ENCODE data around the gene SLC16A3.

The SLC16A3 gene

GRCh38 chr17:82280537-82280936 lies 51.7 kb downstream of the SLC16A3 start:
- Histone ChIP-seq H3K27ac (no peak overlapping the region), H3K9ac (no peak overlapping the region), H3K36me3 (ENCODE audit: insufficient read depth) (no peaks in the 10 kb centered on the region), H3K27me3 (ENCODE audit: insufficient read depth, low read depth) (no peaks in the 10 kb centered on the region), H4K20me1 (ENCODE audit: insufficient read depth) (no peaks in the 10 kb centered on the region), H3K4me3 (IDR thresholded peaks at IDR 0.05; ENCODE audit: insufficient read depth, low read depth, low read length) (no peak overlapping the region), H3K79me2 (ENCODE audit: insufficient read depth, low read depth) (no peaks in the 10 kb centered on the region), H3K4me1 (ENCODE audit: low read depth, poor library complexity, severe bottlenecking) (peaks cover 37% of the 10 kb centered on the region), H2AFZ (ENCODE audit: low read depth) (no peak overlapping the region), H3K4me2 (no peak overlapping the region)
- TF ChIP-seq, protein P1, sequence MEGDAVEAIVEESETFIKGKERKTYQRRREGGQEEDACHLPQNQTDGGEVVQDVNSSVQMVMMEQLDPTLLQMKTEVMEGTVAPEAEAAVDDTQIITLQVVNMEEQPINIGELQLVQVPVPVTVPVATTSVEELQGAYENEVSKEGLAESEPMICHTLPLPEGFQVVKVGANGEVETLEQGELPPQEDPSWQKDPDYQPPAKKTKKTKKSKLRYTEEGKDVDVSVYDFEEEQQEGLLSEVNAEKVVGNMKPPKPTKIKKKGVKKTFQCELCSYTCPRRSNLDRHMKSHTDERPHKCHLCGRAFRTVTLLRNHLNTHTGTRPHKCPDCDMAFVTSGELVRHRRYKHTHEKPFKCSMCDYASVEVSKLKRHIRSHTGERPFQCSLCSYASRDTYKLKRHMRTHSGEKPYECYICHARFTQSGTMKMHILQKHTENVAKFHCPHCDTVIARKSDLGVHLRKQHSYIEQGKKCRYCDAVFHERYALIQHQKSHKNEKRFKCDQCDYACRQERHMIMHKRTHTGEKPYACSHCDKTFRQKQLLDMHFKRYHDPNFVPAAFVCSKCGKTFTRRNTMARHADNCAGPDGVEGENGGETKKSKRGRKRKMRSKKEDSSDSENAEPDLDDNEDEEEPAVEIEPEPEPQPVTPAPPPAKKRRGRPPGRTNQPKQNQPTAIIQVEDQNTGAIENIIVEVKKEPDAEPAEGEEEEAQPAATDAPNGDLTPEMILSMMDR (conservative IDR thresholded peaks at IDR 0.05; ENCODE audit: low read depth, low read length), result no peak

DNA sequence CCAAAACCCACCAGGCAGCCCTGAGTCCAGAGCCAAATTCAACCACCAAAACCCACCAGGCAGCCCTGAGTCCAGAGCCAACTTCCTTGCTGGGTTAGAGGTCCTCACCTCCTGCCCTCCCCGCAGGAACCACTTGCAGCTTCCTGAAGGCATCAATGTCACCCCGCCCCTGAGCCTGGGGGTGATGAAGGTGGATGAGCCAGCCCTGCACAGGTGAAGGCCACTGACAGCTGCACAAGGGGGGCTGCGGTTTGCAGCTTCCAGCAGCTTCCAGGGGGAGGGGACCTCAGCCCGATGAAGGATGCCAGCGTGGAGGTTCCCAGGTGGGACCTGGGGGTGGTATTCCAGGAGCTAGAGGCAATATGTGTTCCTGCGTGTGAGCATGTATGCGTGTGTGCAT lies 52.2 kb downstream of the SLC16A3 start:
- no peak overlapping the region for H2AFZ ChIP-seq (ENCODE audit: low read depth)
- peaks cover 31% of the 10 kb centered on the region for H3K4me1 ChIP-seq (ENCODE audit: low read depth, poor library complexity, severe bottlenecking)
- H3K27me3 ChIP-seq (ENCODE audit: insufficient read depth, low read depth), result no peaks in the 10 kb centered on the region
- H4K20me1 ChIP-seq (ENCODE audit: insufficient read depth), result no peaks in the 10 kb centered on the region
- H3K9ac ChIP-seq, result no peak overlapping the region
- no peak overlapping the region for H3K4me3 ChIP-seq (IDR thresholded peaks at IDR 0.05; ENCODE audit: insufficient read depth, low read depth, low read length)
- no peaks in the 10 kb centered on the region for H3K36me3 ChIP-seq (ENCODE audit: insufficient read depth)
- no peak overlapping the region for H3K27ac ChIP-seq
- H3K4me2 ChIP-seq, result no peak overlapping the region
- TF ChIP-seq, protein P1 (conservative IDR thresholded peaks at IDR 0.05; ENCODE audit: low read depth, low read length), result no peak
- no peaks in the 10 kb centered on the region for H3K79me2 ChIP-seq (ENCODE audit: insufficient read depth, low read depth)

DNA sequence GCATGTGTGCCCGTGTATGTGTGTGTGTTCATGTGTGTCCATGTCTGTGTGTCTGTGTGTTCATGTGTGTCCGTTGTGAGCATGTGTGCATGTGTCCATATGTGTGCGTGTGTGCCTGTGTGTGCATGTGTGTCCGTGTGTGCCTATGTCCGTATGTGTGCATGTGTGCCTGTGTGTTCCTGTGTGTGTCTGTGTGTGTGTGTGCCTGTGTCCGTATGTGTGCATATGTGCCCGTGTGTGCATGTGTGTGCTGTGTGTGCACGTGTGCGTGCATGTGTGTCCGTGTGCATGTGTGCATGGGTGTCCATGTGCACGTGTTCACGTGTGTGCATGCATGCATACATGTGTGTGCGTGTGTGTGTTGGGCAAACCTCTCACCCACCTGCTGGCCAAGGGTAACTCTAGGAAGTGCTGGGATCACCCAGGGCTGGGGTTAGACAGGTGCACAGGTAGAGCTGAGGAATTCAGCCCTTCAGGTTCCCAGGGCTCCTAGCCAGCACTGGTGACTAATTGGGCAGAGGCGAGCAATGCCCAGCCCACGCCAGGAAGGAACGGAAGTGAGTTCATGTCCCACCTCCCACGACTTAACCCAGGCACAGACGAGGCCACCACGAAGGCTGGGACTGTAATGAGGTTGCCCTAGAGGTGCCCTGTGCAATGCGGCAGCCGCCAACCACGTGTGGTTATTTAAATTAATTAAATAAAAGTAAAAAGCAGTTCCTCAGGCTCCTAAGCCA lies 52.8 kb downstream of the SLC16A3 start:
- H4K20me1 ChIP-seq (ENCODE audit: insufficient read depth), result no peaks in the 10 kb centered on the region
- no peaks in the 10 kb centered on the region for H3K79me2 ChIP-seq (ENCODE audit: insufficient read depth, low read depth)
- H3K4me2 ChIP-seq, result no peak overlapping the region
- H2AFZ ChIP-seq (ENCODE audit: low read depth), result no peak overlapping the region
- H3K27ac ChIP-seq, result no peak overlapping the region
- H3K36me3 ChIP-seq (ENCODE audit: insufficient read depth), result no peaks in the 10 kb centered on the region
- H3K4me3 ChIP-seq (IDR thresholded peaks at IDR 0.05; ENCODE audit: insufficient read depth, low read depth, low read length), result no peak overlapping the region
- TF ChIP-seq, protein P1 (conservative IDR thresholded peaks at IDR 0.05; ENCODE audit: low read depth, low read length), result no peak
- H3K27me3 ChIP-seq (ENCODE audit: insufficient read depth, low read depth), result no peaks in the 10 kb centered on the region
- peaks cover 25% of the 10 kb centered on the region for H3K4me1 ChIP-seq (ENCODE audit: low read depth, poor library complexity, severe bottlenecking)
- H3K9ac ChIP-seq, result no peak overlapping the region

GRCh38 chr17:82282239-82283207 lies 53.7 kb downstream of the SLC16A3 start:
- Histone ChIP-seq H3K9ac (no peak overlapping the region), H3K4me3 (IDR thresholded peaks at IDR 0.05; ENCODE audit: insufficient read depth, low read depth, low read length) (no peak overlapping the region)

More at GRCh38 chr17:82282239-82283207, 53.7 kb downstream of the SLC16A3 start:
- H2AFZ ChIP-seq (ENCODE audit: low read depth), result no peak overlapping the region
- TF ChIP-seq, protein P1 (conservative IDR thresholded peaks at IDR 0.05; ENCODE audit: low read depth, low read length), result no peak
- no peaks in the 10 kb centered on the region for H3K79me2 ChIP-seq (ENCODE audit: insufficient read depth, low read depth)
- H3K36me3 ChIP-seq (ENCODE audit: insufficient read depth), result no peaks in the 10 kb centered on the region
- no peaks in the 10 kb centered on the region for H3K27me3 ChIP-seq (ENCODE audit: insufficient read depth, low read depth)
- no peaks in the 10 kb centered on the region for H4K20me1 ChIP-seq (ENCODE audit: insufficient read depth)
- no peak overlapping the region for H3K27ac ChIP-seq
- H3K4me1 ChIP-seq (ENCODE audit: low read depth, poor library complexity, severe bottlenecking), result peaks cover 17% of the 10 kb centered on the region
- no peak overlapping the region for H3K4me2 ChIP-seq

Data from KMS-11 (cell line).